Measurements from ENCODE around the gene PSMD9. TPM values are rescaled to one million over a fixed set of nuclear protein-coding genes. Genes with fewer than 3 reads are reported as not detected.

PSMD9 gene
- total and polyA plus RNA-seq, 10 of the 15 experiments (the other 5 are each of a cell fraction or from before 2014, with no cell fraction given) = 14.6 to 152 (median 58.1) TPM

- FAIRE-seq = no peak
- WGBS (ENCODE audit: insufficient coverage, insufficient replicate concordance, low lambda C conversion rate, missing lambda C conversion rate) = 39% methylated on average over 5 of the region's 5 CpGs
- no peaks in the 10 kb centered on the region for H4K20me1 ChIP-seq (ENCODE audit: control insufficient read depth, insufficient read depth)
- ChIA-PET CTCF (no interaction called here), RAD21 (ENCODE audit: unreplicated experiment) (no interaction called here), SMC1A (ENCODE audit: uncharacterized antibody, unreplicated experiment) (no interaction called here), POLR2A (no interaction called here)
- in situ Hi-C loops (cut with MboI) = no loop called here
- intact Hi-C loops (cut with micrococcal nuclease; ENCODE audit: unreplicated experiment) = no loop called here
- no peak overlapping the region for H2AFZ ChIP-seq (ENCODE audit: control insufficient read depth, low read depth, low read length)
- H3K4me1 ChIP-seq (ENCODE audit: control insufficient read depth, insufficient read depth, low read length) = no peaks in the 10 kb centered on the region
- no peak overlapping the region for H3K9ac ChIP-seq (ENCODE audit: control insufficient read depth, insufficient read depth, low read length)
- no peaks in the 10 kb centered on the region for H3K27me3 ChIP-seq (replicated peaks in 1 of 2; ENCODE audit: control insufficient read depth in 2 of 2, insufficient read depth in 2 of 2, low read length in 1 of 2)
- ATAC-seq = no peak
- no peak for DNase-seq (ENCODE audit: low read depth, low spot score)
- H3K4me2 ChIP-seq (ENCODE audit: control insufficient read depth, insufficient read depth) = no peak overlapping the region
- H3K9me3 ChIP-seq (replicated peaks; ENCODE audit: control insufficient read depth, insufficient read depth, low read length) = no peaks in the 10 kb centered on the region
- H3K79me2 ChIP-seq (ENCODE audit: control insufficient read depth, insufficient read depth, low read length) = no peaks in the 10 kb centered on the region
- H3K36me3 ChIP-seq (ENCODE audit: control insufficient read depth in 2 of 2, insufficient read depth in 2 of 2, low read length in 1 of 2) = no peaks in the 10 kb centered on the region
- no peak overlapping the region for H3K4me3 ChIP-seq
- BruUV-seq (replicated peaks) = no TSS peak
- H3K27ac ChIP-seq (ENCODE audit: control insufficient read depth, insufficient read depth) = no peak overlapping the region
- TF ChIP-seq RBBP5 (conservative IDR thresholded peaks at IDR 0.05) (no peak), MEF2A (IDR thresholded peaks at IDR 0.05; ENCODE audit: insufficient read depth, low read depth, low read length) (no peak), BCL11A (IDR thresholded peaks at IDR 0.05; ENCODE audit: low read depth, low read length) (no peak), CEBPZ (IDR thresholded peaks at IDR 0.05; ENCODE audit: low read depth, low read length) (no peak), FOXM1 (IDR thresholded peaks at IDR 0.05; ENCODE audit: low read depth, low read length) (no peak), YY1 (IDR thresholded peaks at IDR 0.05; ENCODE audit: low read depth, low read length) (no peak), BACH1 (IDR thresholded peaks at IDR 0.05; ENCODE audit: borderline replicate concordance) (no peak), RELB (IDR thresholded peaks at IDR 0.05; ENCODE audit: low read depth) (no peak), SMARCA5 (IDR thresholded peaks at IDR 0.05) (no peak), ZBTB40 (IDR thresholded peaks at IDR 0.05; ENCODE audit: borderline replicate concordance) (no peak), ZZZ3 (IDR thresholded peaks at IDR 0.05; ENCODE audit: control insufficient read depth, insufficient read length, low read depth) (no peak), IRF5 (IDR thresholded peaks at IDR 0.05; ENCODE audit: borderline replicate concordance) (no peak), POLR2A (IDR thresholded peaks at IDR 0.05; ENCODE audit: low read depth, low read length) (no peak), IKZF1 (conservative IDR thresholded peaks at IDR 0.05) (no peak)
Measured at GRCh38 chr12:121872546-121873215, 15.9 kb upstream of the PSMD9 start.

Measured in GM12878 (cell line).